AG09319 (cell line): ENCODE data around the gene DPCD.

Experiments
- DNase-seq: peaks from one replicate; pipeline ENCODE4 v3.0.0-alpha.2; 2010; ENCODE audit warnings: low read depth; ENCODE audit errors: extremely low read depth
- CTCF ChIP-seq: IDR thresholded peaks from 2 replicates; pipeline ENCODE4 v1.5.1; 2011; ENCODE audit warnings: low read depth, mild to moderate bottlenecking, inconsistent platforms, low read length, moderate library complexity

Gene DPCD

GRCh38 chr10:101558671-101559595, 29.2 kb upstream of the DPCD start:
- no peak for DNase-seq
- TF ChIP-seq CTCF = no peak

- TF ChIP-seq CTCF = no peak
- DNase-seq = no peak
Observed at GRCh38 chr10:101559596-101560297, 28.4 kb upstream of the DPCD start.

GRCh38 chr10:101560298-101561067, 27.6 kb upstream of the DPCD start:
- no peak for DNase-seq
- TF ChIP-seq CTCF = no peak

- no peak for DNase-seq
- no peak for TF ChIP-seq CTCF
Observed at GRCh38 chr10:101561068-101561915, 26.8 kb upstream of the DPCD start.

- DNase-seq = no peak
- no peak for TF ChIP-seq CTCF
Observed at GRCh38 chr10:101562231-101562630, 25.9 kb upstream of the DPCD start.

GRCh38 chr10:101563007-101563406, 25.1 kb upstream of the DPCD start:
- TF ChIP-seq CTCF = no peak
- DNase-seq = no peak
